Mucosa of stomach (tissue), 1 donor: Measurements from ENCODE around the gene PDPK1.
"Not testable (repeated sequence)": the region's sequence is repeated elsewhere in the genome, so short reads cannot be mapped to it uniquely, and the experiment has no call there.

Experiments used
- H3K27me3 ChIP-seq: one replicate; pipeline ENCODE4 v1.7.0; 2013; ENCODE audit warnings: mild to moderate bottlenecking, low read length; ENCODE audit not compliant: control insufficient read depth, insufficient read depth
- H3K36me3 ChIP-seq: one replicate; pipeline ENCODE4 v1.7.0; 2013; ENCODE audit warnings: low read length; ENCODE audit not compliant: control insufficient read depth, insufficient read depth
- H3K4me1 ChIP-seq: one replicate; pipeline ENCODE4 v1.7.0; 2013; ENCODE audit warnings: mild to moderate bottlenecking, low read length; ENCODE audit not compliant: control insufficient read depth, insufficient read depth
- H3K4me3 ChIP-seq: one replicate; pipeline ENCODE4 v1.7.0; 2013; ENCODE audit warnings: low read length
- H3K9ac ChIP-seq: one replicate; pipeline ENCODE4 v1.7.0; 2013; ENCODE audit warnings: mild to moderate bottlenecking, low read length, moderate library complexity
- H3K9me3 ChIP-seq: one replicate; pipeline ENCODE4 v1.7.0; 2013; ENCODE audit warnings: mild to moderate bottlenecking, low read length, moderate library complexity; ENCODE audit not compliant: control insufficient read depth
- donor health status: Pancreatic carcinoma.

Gene PDPK1

DNA sequence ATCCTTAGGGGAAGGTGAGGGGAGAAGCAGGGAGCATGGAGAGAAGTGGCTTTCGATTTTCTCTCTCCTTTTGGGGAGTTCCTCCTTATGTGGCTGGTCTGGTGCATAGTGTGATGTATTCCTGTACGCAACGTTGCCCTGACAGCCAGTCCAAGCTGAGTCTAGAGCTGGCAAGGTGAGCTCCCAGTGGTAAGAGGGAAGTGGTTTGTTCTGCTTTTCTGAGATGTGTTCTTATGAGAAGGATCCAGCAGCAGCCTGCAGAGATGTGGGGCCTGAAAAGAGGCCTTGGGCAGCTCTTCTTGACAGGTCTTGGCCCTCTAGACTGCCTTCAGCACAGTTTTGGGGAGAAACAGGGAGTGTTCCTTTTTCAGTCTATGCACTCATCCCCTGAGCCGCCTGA, 3.1 kb downstream of the PDPK1 start:
- H3K27me3 ChIP-seq, H3K9me3 ChIP-seq, H3K9ac ChIP-seq, H3K4me3 ChIP-seq, H3K36me3 ChIP-seq: not testable (repeated sequence)
- peaks cover 23% of the 10 kb centered on the region for H3K4me1 ChIP-seq

- H3K4me1 ChIP-seq: peaks cover 20% of the 10 kb centered on the region
- H3K9me3 ChIP-seq, H3K36me3 ChIP-seq, H3K9ac ChIP-seq, H3K27me3 ChIP-seq, H3K4me3 ChIP-seq: not testable (repeated sequence)
Measured at GRCh38 chr16:2541409-2541808, 3.6 kb downstream of the PDPK1 start.

DNA sequence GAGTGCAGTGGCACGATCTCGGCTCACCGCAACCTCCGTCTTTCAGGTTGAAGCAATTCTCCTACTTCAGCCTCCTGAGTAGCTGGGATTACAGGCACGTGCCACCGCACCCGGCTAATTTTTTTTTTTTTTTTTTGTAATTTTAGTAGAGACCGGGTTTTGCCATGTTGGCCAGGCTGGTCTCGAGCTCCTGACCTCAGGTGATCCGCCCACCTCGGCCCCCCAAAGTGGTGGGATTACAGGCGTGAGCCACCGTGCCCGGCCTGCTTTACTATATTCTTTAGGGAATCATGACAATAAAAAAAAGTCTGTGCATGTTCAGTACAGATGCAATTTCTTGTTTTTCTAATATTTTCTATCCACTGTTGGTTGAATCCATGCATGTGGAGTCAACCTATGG, 6.0 kb downstream of the PDPK1 start:
- H3K27me3 ChIP-seq, H3K4me3 ChIP-seq, H3K9ac ChIP-seq, H3K36me3 ChIP-seq, H3K9me3 ChIP-seq: not testable (repeated sequence)
- H3K4me1 ChIP-seq: peaks cover 19% of the 10 kb centered on the region

- not testable (repeated sequence) for H3K4me1 ChIP-seq, H3K9me3 ChIP-seq, H3K9ac ChIP-seq, H3K27me3 ChIP-seq, H3K36me3 ChIP-seq, H3K4me3 ChIP-seq
Measured at GRCh38 chr16:2550283-2550878, 12.6 kb downstream of the PDPK1 start.

GRCh38 chr16:2551420-2551889, 13.6 kb downstream of the PDPK1 start:
- not testable (repeated sequence) for H3K9ac ChIP-seq, H3K36me3 ChIP-seq, H3K4me3 ChIP-seq, H3K9me3 ChIP-seq, H3K27me3 ChIP-seq, H3K4me1 ChIP-seq

DNA sequence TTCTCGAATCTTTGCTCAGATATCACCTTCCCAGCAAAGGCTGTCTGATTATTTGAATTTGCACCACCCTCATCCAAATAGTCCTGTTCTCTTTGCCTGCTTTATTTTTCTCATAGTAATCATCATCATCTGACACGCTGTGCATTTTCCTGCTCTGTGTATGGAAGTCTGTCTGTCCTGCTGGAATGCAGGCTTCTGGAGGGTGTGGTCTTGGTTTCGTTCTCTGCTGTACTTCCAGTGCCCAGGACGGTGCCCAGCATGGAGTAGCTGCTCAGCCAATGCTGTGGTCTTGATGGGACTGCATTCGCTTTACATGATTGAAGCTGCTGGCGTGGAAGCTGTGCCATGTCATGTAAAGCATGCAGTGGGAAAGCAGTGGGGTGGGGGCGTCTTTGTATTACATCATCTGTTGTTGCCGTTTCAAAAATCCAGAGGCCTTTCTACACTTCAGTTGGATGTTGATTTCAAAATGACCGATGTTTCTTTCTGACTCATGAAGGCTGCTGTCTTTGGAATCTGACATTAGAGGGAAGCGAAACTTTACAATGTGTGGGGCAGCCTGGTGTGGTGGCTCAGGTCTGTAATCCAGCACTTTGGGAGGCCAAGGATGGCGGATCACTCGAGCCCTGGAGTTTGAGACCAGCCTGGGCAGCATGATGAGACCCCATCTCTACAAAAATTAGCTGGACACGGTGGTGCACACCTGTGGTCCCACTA, 17.0 kb downstream of the PDPK1 start:
- not testable (repeated sequence) for H3K27me3 ChIP-seq, H3K9ac ChIP-seq, H3K4me3 ChIP-seq, H3K9me3 ChIP-seq, H3K4me1 ChIP-seq, H3K36me3 ChIP-seq

DNA sequence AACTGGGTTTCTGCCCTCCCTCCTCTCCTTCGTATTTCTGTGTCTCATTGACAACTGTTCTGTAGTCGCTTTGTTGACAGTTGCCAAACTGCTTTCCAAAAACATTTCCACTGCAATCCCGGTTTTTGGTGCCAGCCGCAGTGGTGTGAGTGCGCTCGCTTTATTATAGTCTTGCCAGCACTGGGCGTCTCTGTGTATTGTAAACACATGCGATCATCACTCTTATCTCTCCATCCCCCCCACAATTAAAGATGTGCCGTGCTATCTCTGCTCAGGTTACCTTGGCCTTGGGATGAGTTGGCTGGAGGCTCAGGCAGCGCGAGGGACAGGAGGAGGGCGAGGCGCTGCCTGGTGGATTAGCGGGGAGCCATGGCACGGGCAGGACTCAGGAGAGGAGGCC, 19.3 kb downstream of the PDPK1 start:
- H3K9ac ChIP-seq, H3K36me3 ChIP-seq, H3K9me3 ChIP-seq, H3K4me3 ChIP-seq, H3K4me1 ChIP-seq, H3K27me3 ChIP-seq: not testable (repeated sequence)

DNA sequence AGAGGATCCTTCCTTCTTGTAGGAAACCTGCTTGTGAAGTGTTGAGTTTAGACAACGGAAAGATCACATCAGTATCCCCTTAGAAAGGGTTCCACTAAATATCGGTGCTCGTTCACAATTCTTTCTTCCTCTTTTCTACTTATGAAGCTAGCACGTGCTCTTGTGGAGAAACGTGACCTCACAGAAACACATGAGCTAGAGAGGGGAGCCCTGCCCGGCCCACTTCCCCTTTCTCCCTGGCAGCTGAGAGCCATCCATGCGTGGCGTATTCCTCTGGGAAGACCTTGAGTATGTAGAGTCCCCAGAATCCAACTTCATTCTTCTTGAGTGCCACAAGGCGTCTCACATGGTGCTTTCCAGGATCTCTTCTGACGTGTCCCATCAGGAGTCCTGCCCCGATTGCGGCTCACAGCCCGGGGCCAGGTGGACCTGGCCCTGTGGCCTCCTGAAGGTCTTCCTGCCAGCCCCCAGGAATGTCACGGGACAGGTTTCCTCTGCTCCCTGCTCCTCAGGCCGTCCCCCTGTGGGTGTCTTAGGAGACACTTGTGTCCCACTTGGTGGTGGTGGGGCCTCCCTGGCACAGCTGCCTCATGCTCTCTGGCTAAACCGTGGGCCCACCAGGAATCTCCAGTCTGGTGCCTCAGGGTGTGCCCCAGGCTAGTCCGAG, 22.4 kb downstream of the PDPK1 start:
- H3K9ac ChIP-seq, H3K9me3 ChIP-seq, H3K4me1 ChIP-seq, H3K36me3 ChIP-seq, H3K27me3 ChIP-seq, H3K4me3 ChIP-seq: not testable (repeated sequence)

DNA sequence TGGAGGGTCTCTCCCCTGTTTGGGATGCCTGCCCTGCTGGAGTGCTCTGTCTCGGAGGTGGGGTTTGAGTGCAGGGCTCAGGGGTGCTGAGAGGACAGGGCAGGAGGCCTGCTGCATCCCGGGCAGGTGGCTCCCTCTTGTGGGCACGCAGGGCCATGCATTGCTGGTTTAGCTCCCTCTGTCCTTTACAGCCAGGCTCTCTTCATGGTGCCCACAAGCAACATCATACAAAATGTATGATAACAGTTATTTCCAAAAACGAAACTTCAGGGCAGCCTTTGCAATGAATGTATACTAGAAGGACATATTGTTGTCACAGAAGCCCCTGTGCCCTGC, 22.9 kb downstream of the PDPK1 start:
- not testable (repeated sequence) for H3K4me1 ChIP-seq, H3K9me3 ChIP-seq, H3K4me3 ChIP-seq, H3K27me3 ChIP-seq, H3K9ac ChIP-seq, H3K36me3 ChIP-seq

DNA sequence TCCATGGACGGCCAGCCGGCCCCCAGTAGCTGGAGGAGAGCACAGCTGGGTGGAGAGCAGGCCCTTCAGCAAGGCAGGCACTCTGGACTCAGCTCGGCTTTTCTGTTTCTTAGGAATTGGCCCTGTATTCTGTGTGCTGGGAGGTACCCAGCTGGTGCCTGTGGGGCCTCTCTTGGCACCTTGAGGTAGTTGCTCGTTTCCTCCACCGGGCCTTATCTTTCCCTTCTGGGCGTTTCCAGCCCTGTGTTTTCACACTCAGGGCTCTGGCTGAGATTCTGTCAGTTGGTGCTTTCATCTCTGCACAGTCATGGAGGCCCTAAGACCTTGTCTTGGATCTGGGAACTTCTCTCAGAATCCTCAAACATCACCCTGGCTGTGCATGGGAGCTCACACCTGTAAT, 29.7 kb downstream of the PDPK1 start:
- not testable (repeated sequence) for H3K4me3 ChIP-seq, H3K27me3 ChIP-seq, H3K9me3 ChIP-seq, H3K9ac ChIP-seq, H3K4me1 ChIP-seq, H3K36me3 ChIP-seq

- H3K4me3 ChIP-seq, H3K4me1 ChIP-seq, H3K9ac ChIP-seq, H3K27me3 ChIP-seq, H3K36me3 ChIP-seq, H3K9me3 ChIP-seq: not testable (repeated sequence)
Measured at GRCh38 chr16:2568573-2568972, 30.8 kb downstream of the PDPK1 start.

DNA sequence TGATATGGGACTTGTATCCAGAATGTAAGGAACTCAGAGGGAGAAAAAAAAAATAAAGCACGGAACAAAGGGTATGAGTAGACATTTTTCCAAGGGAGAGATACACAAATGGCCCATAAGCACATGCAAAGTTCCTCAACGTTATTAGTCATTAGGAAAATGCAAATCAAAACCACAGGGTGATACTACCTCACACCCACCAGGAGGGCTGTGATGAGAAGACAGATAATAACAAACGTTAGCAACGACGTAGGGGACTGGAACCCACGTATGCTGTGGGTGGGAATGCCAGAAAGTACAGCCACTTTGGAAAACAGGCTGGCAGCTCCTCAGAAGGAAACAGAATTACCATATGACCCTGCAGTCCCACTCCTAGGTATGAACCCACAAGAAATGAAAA, 34.9 kb downstream of the PDPK1 start:
- not testable (repeated sequence) for H3K36me3 ChIP-seq, H3K27me3 ChIP-seq, H3K9ac ChIP-seq, H3K4me3 ChIP-seq, H3K4me1 ChIP-seq, H3K9me3 ChIP-seq

GRCh38 chr16:2575839-2576238, 38.0 kb downstream of the PDPK1 start:
- H3K9ac ChIP-seq, H3K9me3 ChIP-seq, H3K36me3 ChIP-seq, H3K4me1 ChIP-seq, H3K27me3 ChIP-seq, H3K4me3 ChIP-seq: not testable (repeated sequence)
